ENCODE measurements around the gene GCGR. TPM values are rescaled to one million over a fixed set of nuclear protein-coding genes. Genes with fewer than 3 reads are reported as not detected.

GCGR gene
- total RNA-seq, result not detected

GRCh38 chr17:81803728-81804558, at the start of gene GCGR:
Gene GCGR, plus strand, starts transcription at chr17:81804150. Its CDS starts 4,869 bp downstream, at chr17:81809019.

GRCh38 chr17:81833160-81833920, 29.4 kb downstream of the GCGR start, which contains the start of gene MCRIP1:
Gene MCRIP1, minus strand, starts transcription at chr17:81833291. Its CDS starts 8,785 bp downstream, at chr17:81824506.

GRCh38 chr17:81834831-81835267, 30.9 kb downstream of the GCGR start, which contains the start of gene PPP1R27:
Gene PPP1R27, minus strand, starts transcription at chr17:81835050. Its CDS starts 97 bp downstream, at chr17:81834953.

GRCh38 chr17:81859906-81860755, 56.2 kb downstream of the GCGR start, which contains the start of gene P4HB:
Gene P4HB, minus strand, starts transcription at chr17:81860535. Its CDS starts 64 bp downstream, at chr17:81860471.

Other genes starting within 250 kb of the GCGR start
- 48.0 TPM for gene NPLOC4, start 167.0 kb upstream of the GCGR start, total RNA-seq
- gene TSPAN10, start 167.0 kb upstream of the GCGR start, total RNA-seq, result 0.23 TPM
- not detected for gene PDE6G, start 147.6 kb upstream of the GCGR start, total RNA-seq
- gene OXLD1, start 137.5 kb upstream of the GCGR start, total RNA-seq, result 9.9 TPM
- 7.6 TPM for gene CCDC137, start 137.4 kb upstream of the GCGR start, total RNA-seq
- 43.1 TPM for gene ARL16, start 120.4 kb upstream of the GCGR start, total RNA-seq
- gene HGS, start 120.1 kb upstream of the GCGR start, total RNA-seq, result 47.1 TPM
- gene MRPL12, start 100.8 kb upstream of the GCGR start, total RNA-seq, result 8.5 TPM
- 13.6 TPM for gene SLC25A10, start 91.9 kb upstream of the GCGR start, total RNA-seq
- 88.1 TPM for gene MCRIP1, start 29.1 kb downstream of the GCGR start, total RNA-seq
- gene PPP1R27, start 30.9 kb downstream of the GCGR start, total RNA-seq, result not detected
- gene P4HB, start 56.4 kb downstream of the GCGR start, total RNA-seq, result 90.9 TPM
- gene ARHGDIA, start 67.2 kb downstream of the GCGR start, total RNA-seq, result 33.2 TPM
- gene ALYREF, start 87.4 kb downstream of the GCGR start, total RNA-seq, result 80.3 TPM
- gene ANAPC11, start 87.6 kb downstream of the GCGR start, total RNA-seq, result 69.2 TPM
- gene NPB, start 98.1 kb downstream of the GCGR start, total RNA-seq, result 4.2 TPM
- 28.8 TPM for gene PCYT2, start 107.2 kb downstream of the GCGR start, total RNA-seq
- gene SIRT7, start 114.0 kb downstream of the GCGR start, total RNA-seq, result 9.0 TPM
- gene MAFG, start 123.6 kb downstream of the GCGR start, total RNA-seq, result 18.5 TPM
- gene PYCR1, start 133.2 kb downstream of the GCGR start, total RNA-seq, result 27.5 TPM
- 1.8 TPM for gene MYADML2, start 143.1 kb downstream of the GCGR start, total RNA-seq
- 0.69 TPM for gene NOTUM, start 157.0 kb downstream of the GCGR start, total RNA-seq
- 22.6 TPM for gene ASPSCR1, start 173.5 kb downstream of the GCGR start, total RNA-seq
- gene CENPX, start 218.7 kb downstream of the GCGR start, total RNA-seq, result 29.8 TPM
- gene LRRC45, start 219.2 kb downstream of the GCGR start, total RNA-seq, result 11.3 TPM
- gene RAC3, start 227.5 kb downstream of the GCGR start, total RNA-seq, result 122 TPM
- 33.7 TPM for gene DCXR, start 233.5 kb downstream of the GCGR start, total RNA-seq
- 20.1 TPM for gene RFNG, start 247.7 kb downstream of the GCGR start, total RNA-seq
- gene GPS1, start 247.7 kb downstream of the GCGR start, total RNA-seq, result 84.0 TPM